ENCODE results near the gene BLM. TPM values are rescaled to one million over a fixed set of nuclear protein-coding genes. Genes with fewer than 3 reads are reported as not detected.

The BLM gene
- total RNA-seq, 4 donors from 2014 or later, result 0.29 to 5.0 (median 0.48) TPM

DNA sequence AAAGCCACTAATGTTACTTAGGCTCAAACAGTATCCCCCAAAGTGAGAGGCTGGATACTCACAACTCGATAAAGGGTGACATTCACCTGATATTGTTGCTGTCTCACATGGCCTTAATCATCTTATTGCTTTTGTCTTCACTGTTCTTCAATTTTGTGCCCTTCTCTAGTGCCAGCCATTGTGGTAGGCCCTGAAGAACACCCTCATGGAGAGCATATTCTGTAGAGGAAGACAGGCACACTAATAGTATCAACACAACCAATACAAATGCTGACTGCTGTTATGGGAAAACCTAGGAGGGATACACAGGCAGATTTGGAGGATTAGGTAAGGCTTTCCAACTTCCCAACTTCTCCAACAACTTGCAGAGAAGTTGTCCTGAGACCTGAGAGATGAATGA lies 4.1 kb upstream of the BLM start:
- Histone ChIP-seq H3K4me1 (peaks cover 3 to 7% of the 10 kb centered on the region in 2 donors), H3K27me3 (no peaks in the 10 kb centered on the region), H3K4me3 (no peak overlapping the region), H3K36me3 (no peaks in the 10 kb centered on the region), H3K27ac (no peak overlapping the region), H3K9me3 (no peaks in the 10 kb centered on the region)
- intact Hi-C loops (cut with DNase I; ENCODE audit: low total_unique reads), result loop anchor here (10.0 kb wide), 1 partner anchor 172 kb away; the partner anchor contains the start of gene FES
- DNase-seq, result no peak
- no peak for TF ChIP-seq POLR2A (IDR thresholded peaks at IDR 0.05)
- TF ChIP-seq, protein P1, sequence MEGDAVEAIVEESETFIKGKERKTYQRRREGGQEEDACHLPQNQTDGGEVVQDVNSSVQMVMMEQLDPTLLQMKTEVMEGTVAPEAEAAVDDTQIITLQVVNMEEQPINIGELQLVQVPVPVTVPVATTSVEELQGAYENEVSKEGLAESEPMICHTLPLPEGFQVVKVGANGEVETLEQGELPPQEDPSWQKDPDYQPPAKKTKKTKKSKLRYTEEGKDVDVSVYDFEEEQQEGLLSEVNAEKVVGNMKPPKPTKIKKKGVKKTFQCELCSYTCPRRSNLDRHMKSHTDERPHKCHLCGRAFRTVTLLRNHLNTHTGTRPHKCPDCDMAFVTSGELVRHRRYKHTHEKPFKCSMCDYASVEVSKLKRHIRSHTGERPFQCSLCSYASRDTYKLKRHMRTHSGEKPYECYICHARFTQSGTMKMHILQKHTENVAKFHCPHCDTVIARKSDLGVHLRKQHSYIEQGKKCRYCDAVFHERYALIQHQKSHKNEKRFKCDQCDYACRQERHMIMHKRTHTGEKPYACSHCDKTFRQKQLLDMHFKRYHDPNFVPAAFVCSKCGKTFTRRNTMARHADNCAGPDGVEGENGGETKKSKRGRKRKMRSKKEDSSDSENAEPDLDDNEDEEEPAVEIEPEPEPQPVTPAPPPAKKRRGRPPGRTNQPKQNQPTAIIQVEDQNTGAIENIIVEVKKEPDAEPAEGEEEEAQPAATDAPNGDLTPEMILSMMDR (IDR thresholded peaks at IDR 0.05), result no peak

DNA sequence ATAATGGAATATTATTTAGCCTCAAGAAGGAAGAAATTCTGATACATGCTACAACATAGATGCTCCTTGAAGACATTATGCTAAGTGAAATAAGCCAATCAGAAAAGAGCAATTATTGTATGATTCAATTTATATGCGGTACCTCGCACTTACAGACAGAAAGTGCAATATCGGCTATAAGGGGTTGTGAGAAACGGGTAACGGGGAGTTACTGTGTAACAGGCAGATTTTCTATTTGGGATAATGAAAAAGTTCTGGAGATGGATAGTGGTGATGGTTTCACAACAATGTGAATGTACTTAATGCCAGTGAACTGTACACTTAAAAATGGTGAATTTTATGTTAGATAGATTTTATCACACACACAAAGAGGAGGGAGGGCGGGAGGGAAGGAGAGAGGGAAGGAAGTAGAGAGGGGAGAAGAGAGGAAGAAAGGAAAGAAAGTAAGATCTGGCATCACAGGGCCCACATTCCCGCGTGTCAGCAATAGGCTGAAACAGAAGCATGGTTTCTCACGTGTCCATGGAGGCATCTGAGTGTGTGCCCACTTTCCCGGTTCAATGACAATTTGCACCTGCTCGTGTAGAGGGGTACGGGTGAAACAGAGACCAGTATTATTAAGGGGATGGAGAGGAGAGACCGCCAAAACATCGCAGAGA lies 700 bp upstream of the BLM start:
- intact Hi-C loops (cut with DNase I; ENCODE audit: low total_unique reads), result loop anchor here (10.0 kb wide), 1 partner anchor 168 kb away; the partner anchor contains the start of gene FES
- Histone ChIP-seq H3K27me3 (no peaks in the 10 kb centered on the region), H3K36me3 (no peaks in the 10 kb centered on the region), H3K27ac (peak overlapping the region; percentile 88 to 89), H3K4me1 (peaks cover 3 to 7% of the 10 kb centered on the region in 2 donors), H3K9me3 (no peaks in the 10 kb centered on the region), H3K4me3 (peak overlapping the region; percentile 64 to 68)
- DNase-seq, result no peak
- TF ChIP-seq, protein P1 (IDR thresholded peaks at IDR 0.05), result no peak
- TF ChIP-seq POLR2A (IDR thresholded peaks at IDR 0.05), result no peak

GRCh38 chr15:90718232-90718631 lies 1.1 kb downstream of the BLM start:
- H3K27me3 ChIP-seq, result no peaks in the 10 kb centered on the region
- no peaks in the 10 kb centered on the region for H3K9me3 ChIP-seq
- TF ChIP-seq POLR2A (IDR thresholded peaks at IDR 0.05), result no peak
- TF ChIP-seq, protein P1 (IDR thresholded peaks at IDR 0.05), result no peak
- H3K27ac ChIP-seq, result no peak overlapping the region
- intact Hi-C loops (cut with DNase I; ENCODE audit: low total_unique reads), result loop anchor here (10.0 kb wide), 1 partner anchor 167 kb away; the partner anchor contains the start of gene FES
- H3K36me3 ChIP-seq, result no peaks in the 10 kb centered on the region
- no peak for DNase-seq
- H3K4me3 ChIP-seq, result no peak overlapping the region
- H3K4me1 ChIP-seq, result peaks cover 3 to 7% of the 10 kb centered on the region in 2 donors

DNA sequence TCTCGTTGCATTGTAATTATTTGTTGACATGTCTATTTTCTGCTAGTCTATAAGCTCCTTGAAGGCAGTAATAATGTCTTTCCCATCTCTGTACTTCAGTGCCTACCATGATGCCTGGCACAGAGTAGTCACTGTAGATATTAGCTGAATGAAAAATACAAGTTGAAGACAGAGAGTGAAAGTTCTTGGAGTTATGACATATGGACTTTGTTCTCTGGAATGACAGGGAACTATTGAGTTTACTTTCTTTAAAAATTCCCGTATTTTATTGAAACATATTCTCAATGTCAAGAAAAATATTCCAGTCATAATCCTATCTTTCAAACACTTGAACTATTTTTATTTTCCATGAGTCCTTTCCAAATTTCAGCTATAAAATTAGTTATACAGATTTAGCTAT lies 3.0 kb downstream of the BLM start:
- no peaks in the 10 kb centered on the region for H3K9me3 ChIP-seq
- TF ChIP-seq, protein P1 (IDR thresholded peaks at IDR 0.05), result no peak
- no peak for TF ChIP-seq POLR2A (IDR thresholded peaks at IDR 0.05)
- H3K4me3 ChIP-seq, result no peak overlapping the region
- intact Hi-C loops (cut with DNase I; ENCODE audit: low total_unique reads), result no loop called here
- no peaks in the 10 kb centered on the region for H3K36me3 ChIP-seq
- no peaks in the 10 kb centered on the region for H3K27me3 ChIP-seq
- no peak overlapping the region for H3K27ac ChIP-seq
- H3K4me1 ChIP-seq, result peaks cover 3 to 7% of the 10 kb centered on the region in 2 donors
- no peak for DNase-seq

GRCh38 chr15:90729261-90729660 lies 12.1 kb downstream of the BLM start:
- Histone ChIP-seq H3K9me3 (no peaks in the 10 kb centered on the region), H3K4me3 (no peak overlapping the region), H3K4me1 (no peaks in the 10 kb centered on the region), H3K27me3 (no peaks in the 10 kb centered on the region), H3K36me3 (no peaks in the 10 kb centered on the region), H3K27ac (no peak overlapping the region)
- intact Hi-C loops (cut with DNase I; ENCODE audit: low total_unique reads), result no loop called here
- DNase-seq, result no peak
- TF ChIP-seq POLR2A (IDR thresholded peaks at IDR 0.05), result no peak
- TF ChIP-seq, protein P1 (IDR thresholded peaks at IDR 0.05), result no peak
